SU-DHL-6 (cell line): Measurements from ENCODE around the gene MARK3.

ENCODE experiments used
- H2AFZ ChIP-seq: fragments of 200-600 bp; sonication (generic); 2 replicates; pipeline ENCODE4 v1.6.1; 2014; ENCODE audit warnings: low read depth, mild to moderate bottlenecking, moderate library complexity, mixed read lengths, antibody characterized with exemption, low read length; ENCODE audit not compliant: severe bottlenecking
- H3F3A ChIP-seq: fragments of 200-600 bp; shearing (Covaris generic); 2 replicates; pipeline ENCODE4 v1.6.0; 2016; ENCODE audit warnings: antibody characterized with exemption, mild to moderate bottlenecking; ENCODE audit not compliant: insufficient read depth
- H3K27ac ChIP-seq: fragments of 200-600 bp; sonication (generic); 2 replicates; pipeline ENCODE4 v1.5.1; 2016; ENCODE audit warnings: low read depth, mild to moderate bottlenecking, low read length, moderate library complexity, mixed read lengths
- H3K27me3 ChIP-seq: fragments of 200-600 bp; sonication (generic), shearing (Covaris generic); 2 replicates; pipeline ENCODE4 v1.6.0; 2014; ENCODE audit warnings: mild to moderate bottlenecking, low read length
- H3K36me3 ChIP-seq: fragments of 200-600 bp; sonication (generic); 2 replicates; pipeline ENCODE4 v1.6.1; 2014; ENCODE audit warnings: mild to moderate bottlenecking, low read length, mixed read lengths
- H3K4me2 ChIP-seq: fragments of 300-600, 200-600 bp; shearing (Covaris generic), sonication (generic); 2 replicates; pipeline ENCODE4 v1.6.0; 2014; ENCODE audit warnings: low read length, low read depth, mild to moderate bottlenecking; ENCODE audit not compliant: poor library complexity, severe bottlenecking
- H3K4me3 ChIP-seq: fragments of 200-600 bp; sonication (generic); 2 replicates; pipeline ENCODE4 v1.5.1; 2014; ENCODE audit warnings: antibody characterized with exemption, low read length, mild to moderate bottlenecking, mixed read lengths; ENCODE audit not compliant: insufficient read depth, poor library complexity, severe bottlenecking
- H3K79me2 ChIP-seq: fragments of 200-600 bp; sonication (generic); 2 replicates; pipeline ENCODE4 v1.6.1; 2014; ENCODE audit warnings: mild to moderate bottlenecking, low read length, moderate library complexity; ENCODE audit not compliant: insufficient read depth
- H3K9ac ChIP-seq: fragments of 200-600 bp; sonication (generic); 2 replicates; pipeline ENCODE4 v1.7.0; 2014; ENCODE audit warnings: mild to moderate bottlenecking, low read length
- H3K9me2 ChIP-seq: fragments of 200-600 bp; sonication (generic); replicated peaks from 2 replicates; pipeline ENCODE4 v1.6.1; 2014; ENCODE audit warnings: low read length; ENCODE audit not compliant: insufficient read depth
- H3K9me3 ChIP-seq: fragments of 200-600 bp; sonication (generic); 2 replicates; pipeline ENCODE4 v1.6.1; 2014; ENCODE audit warnings: low read length, mixed read lengths; ENCODE audit not compliant: insufficient read depth
- H4K20me1 ChIP-seq: fragments of 200-600 bp; sonication (generic); 2 replicates; pipeline ENCODE4 v1.6.1; 2014; ENCODE audit warnings: low read depth, mild to moderate bottlenecking, antibody characterized with exemption, low read length, moderate library complexity, mixed read lengths
- CTCF ChIP-seq: fragments of 200-600 bp; sonication (generic); IDR thresholded peaks from one replicate; pipeline ENCODE4 v1.5.1; 2017; ENCODE audit warnings: antibody characterized with exemption, mild to moderate bottlenecking, low read length, moderate library complexity; ENCODE audit not compliant: insufficient read depth, poor library complexity, severe bottlenecking
- EZH2phosphoT487 ChIP-seq: fragments of 200-600 bp; sonication (generic), shearing (Covaris generic); conservative IDR thresholded peaks from 2 replicates; pipeline ENCODE4 v1.6.1; 2018; ENCODE audit warnings: mild to moderate bottlenecking, antibody characterized with exemption, low read length, moderate library complexity, mixed read lengths

The MARK3 gene

DNA sequence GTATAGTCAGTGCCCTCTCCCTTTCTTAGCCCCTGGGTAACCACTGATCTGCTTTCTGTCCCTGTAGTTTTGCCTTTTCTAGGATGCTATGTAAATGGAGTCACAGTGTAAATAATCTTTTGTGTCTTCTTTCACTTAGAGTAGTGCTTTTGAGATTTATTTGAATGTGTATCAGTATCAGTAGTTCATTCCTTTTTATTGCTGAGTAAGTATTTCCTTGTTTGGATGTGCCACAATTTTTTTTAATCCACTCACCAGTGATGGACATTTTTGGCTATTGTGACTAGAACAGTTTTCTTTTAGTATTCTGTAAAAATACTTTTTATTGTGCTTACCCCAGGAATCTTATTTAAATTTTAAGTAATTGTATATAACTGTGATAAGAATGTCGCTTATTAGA, 3.4 kb downstream of the MARK3 start:
- H3K36me3 ChIP-seq: no peaks in the 10 kb centered on the region
- H4K20me1 ChIP-seq: peaks cover 6% of the 10 kb centered on the region
- no peak overlapping the region for H3K4me3 ChIP-seq

GRCh38 chr14:103390605-103391004, 5.4 kb downstream of the MARK3 start:
- Histone ChIP-seq H3K36me3 (no peaks in the 10 kb centered on the region), H4K20me1 (peaks cover 14% of the 10 kb centered on the region), H3F3A (peaks cover 13% of the 10 kb centered on the region)

More for the DNA sequence above, 3.4 kb downstream of the MARK3 start:
- Histone ChIP-seq H3K27me3 (no peaks in the 10 kb centered on the region), H3F3A (peaks cover 13% of the 10 kb centered on the region), H3K4me2 (peak overlapping the region; percentile 95), H3K27ac (no peak overlapping the region), H3K79me2 (peaks cover 79% of the 10 kb centered on the region), H3K9me3 (no peaks in the 10 kb centered on the region), H2AFZ (no peak overlapping the region), H3K9ac (no peak overlapping the region; the same call in 1 of the 2 replicates), H3K9me2 (no peaks in the 10 kb centered on the region)
- TF ChIP-seq EZH2phosphoT487 (no peak), CTCF (no peak)

DNA sequence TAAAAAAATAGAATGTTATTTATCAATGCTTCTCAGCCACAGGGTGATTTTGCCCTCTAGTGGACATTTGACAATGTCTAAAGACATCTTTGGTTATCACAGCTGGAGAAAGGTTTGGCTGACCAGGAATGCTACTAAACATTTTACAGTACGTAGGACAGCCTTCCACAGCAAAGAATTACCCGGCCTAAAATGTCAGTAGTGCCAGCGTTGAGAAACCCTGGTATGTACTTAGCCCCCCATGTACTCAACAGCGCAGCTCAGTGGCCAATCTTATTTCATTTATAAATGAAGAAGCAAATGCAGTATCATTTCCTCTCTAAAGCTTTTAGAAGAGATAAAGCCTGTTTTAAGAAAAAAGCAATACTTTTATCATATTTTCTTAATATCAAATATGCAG, 5.8 kb downstream of the MARK3 start:
- H3K27me3 ChIP-seq: no peaks in the 10 kb centered on the region
- H4K20me1 ChIP-seq: peaks cover 15% of the 10 kb centered on the region
- no peaks in the 10 kb centered on the region for H3K9me2 ChIP-seq
- H3F3A ChIP-seq: peaks cover 13% of the 10 kb centered on the region
- TF ChIP-seq CTCF: peak; percentile 97
- TF ChIP-seq EZH2phosphoT487: no peak
- no peak overlapping the region for H3K9ac ChIP-seq
- no peak overlapping the region for H3K27ac ChIP-seq
- H3K79me2 ChIP-seq: peaks cover 96% of the 10 kb centered on the region
- no peak overlapping the region for H2AFZ ChIP-seq
- H3K4me2 ChIP-seq: peak overlapping the region; percentile 25
- no peaks in the 10 kb centered on the region for H3K9me3 ChIP-seq
- H3K36me3 ChIP-seq: no peaks in the 10 kb centered on the region
- H3K4me3 ChIP-seq: no peak overlapping the region

More at GRCh38 chr14:103390605-103391004, 5.4 kb downstream of the MARK3 start:
- Histone ChIP-seq H3K27me3 (no peaks in the 10 kb centered on the region), H3K79me2 (peaks cover 96% of the 10 kb centered on the region), H2AFZ (no peak overlapping the region), H3K9me2 (no peaks in the 10 kb centered on the region), H3K4me2 (no peak overlapping the region), H3K9ac (no peak overlapping the region), H3K27ac (no peak overlapping the region), H3K4me3 (no peak overlapping the region), H3K9me3 (no peaks in the 10 kb centered on the region)
- TF ChIP-seq EZH2phosphoT487: no peak
- TF ChIP-seq CTCF: no peak
